ENCODE results near the gene NAALADL1.
"Not testable (repeated sequence)": the region's sequence is repeated elsewhere in the genome, so short reads cannot be mapped to it uniquely, and the experiment has no call there.

Gene NAALADL1

DNA sequence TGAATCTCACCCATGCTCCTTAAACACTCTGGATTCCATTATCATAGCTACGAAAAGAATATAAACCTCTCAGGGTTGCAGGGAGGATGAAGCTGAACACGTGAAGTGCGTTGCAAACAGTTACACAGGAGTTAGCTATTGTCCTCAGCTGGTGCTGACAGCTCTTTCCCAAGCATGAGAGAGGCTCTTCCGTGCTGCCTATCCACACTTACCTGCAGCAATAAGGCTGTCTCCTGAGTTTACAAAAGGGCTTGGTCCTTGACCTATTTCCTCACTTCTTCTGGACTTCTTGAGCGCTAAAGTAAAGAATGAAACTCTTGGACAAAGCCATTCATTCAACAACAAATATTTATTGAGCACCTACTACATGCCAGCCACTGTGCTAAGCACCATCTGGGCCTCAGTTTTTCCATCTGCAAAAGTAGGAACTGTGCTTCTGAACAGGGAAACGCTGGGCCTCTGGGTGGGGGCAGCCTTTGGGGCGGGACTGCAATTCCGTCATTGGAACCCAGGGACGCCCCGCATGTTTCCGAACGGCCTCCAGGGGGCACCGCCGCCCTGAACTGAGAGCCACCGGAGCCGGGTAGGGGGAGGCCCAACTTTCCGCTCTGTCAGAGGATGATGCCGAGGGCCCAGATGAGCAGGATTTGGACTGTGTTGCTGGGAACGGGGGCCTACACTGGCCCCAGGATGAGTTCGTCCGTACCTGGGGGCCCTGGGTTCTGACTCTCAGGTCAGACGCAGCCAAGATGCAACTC lies 45.0 kb downstream of the NAALADL1 start:
- peak; percentile 84 for DNase-seq

DNA sequence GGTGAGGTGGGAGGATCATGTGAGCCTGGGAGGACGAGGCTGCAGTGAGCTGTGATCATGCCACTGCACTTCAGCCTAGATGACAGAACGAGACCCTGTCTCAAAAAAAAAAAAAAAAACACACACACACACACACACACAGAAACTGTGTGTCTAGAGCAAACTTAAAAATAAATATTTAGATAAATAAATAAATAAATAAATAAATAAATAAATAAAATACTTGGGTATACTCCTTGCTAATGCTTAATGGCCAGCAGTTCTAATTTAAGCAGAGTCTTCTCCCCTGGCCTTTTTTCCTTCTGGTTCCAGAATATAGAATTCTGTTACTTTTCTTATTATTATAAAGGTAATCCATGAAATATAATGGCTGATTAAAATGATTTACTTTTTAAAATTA lies 49.5 kb downstream of the NAALADL1 start:
- no peak for DNase-seq

DNA sequence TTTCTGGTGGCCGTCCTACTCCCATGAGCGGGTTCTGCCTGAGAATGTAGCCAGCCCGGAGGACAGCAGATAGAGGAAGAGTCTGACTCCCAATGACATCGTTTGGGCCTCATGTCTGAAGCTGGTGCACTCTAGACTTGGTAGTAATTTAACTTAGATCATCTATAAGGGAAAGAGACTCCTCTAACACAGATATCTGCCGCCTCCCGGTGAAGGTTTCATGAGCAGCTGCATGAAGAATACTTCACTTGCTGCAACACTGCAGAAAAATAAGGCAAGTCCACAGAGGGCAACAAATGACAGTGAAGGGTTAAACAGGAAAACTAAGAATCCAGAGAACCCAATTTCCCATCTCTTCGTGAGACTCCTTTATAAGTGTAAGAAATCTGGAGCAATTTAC lies 50.3 kb downstream of the NAALADL1 start:
- DNase-seq = no peak

DNA sequence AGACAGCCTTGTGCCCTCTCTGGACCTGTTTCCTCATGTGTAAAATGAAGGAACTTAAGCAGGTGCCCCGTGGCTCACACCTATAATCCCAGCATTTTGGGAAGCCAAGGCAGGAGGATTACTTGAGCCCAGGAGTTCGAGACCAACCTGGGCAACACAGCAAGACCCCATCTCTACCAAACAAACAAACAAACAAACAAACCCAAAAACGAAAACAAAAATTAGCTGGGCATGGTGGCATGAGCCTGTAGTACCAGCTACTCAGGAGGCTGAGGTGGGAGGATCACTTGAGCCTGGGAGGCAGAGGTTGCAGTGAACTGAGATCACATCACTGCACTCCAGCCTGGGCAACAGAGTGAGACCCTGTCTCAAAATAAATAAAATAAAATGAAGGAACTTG lies 54.4 kb downstream of the NAALADL1 start:
- DNase-seq = not testable (repeated sequence)

DNA sequence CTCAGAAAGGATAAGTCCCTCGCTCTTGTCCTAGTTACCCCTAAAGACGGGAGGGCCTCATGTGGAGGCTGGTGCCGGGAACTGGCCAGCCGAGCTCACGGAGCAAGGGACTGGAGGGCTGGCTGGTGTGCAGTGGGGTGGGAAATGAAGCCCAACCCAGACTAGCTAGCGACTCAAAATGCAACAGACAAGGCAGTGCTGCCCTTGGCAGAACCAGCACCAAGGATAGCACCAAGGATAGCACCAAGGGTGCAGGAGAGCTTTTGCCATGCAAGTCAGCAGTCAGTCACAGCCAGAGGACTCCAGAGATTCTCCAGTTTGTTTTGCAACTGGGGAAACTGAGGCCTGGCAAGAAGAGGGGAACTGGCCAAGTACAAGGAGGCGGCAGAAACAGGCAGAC lies 55.1 kb downstream of the NAALADL1 start:
- no peak for DNase-seq

DNA sequence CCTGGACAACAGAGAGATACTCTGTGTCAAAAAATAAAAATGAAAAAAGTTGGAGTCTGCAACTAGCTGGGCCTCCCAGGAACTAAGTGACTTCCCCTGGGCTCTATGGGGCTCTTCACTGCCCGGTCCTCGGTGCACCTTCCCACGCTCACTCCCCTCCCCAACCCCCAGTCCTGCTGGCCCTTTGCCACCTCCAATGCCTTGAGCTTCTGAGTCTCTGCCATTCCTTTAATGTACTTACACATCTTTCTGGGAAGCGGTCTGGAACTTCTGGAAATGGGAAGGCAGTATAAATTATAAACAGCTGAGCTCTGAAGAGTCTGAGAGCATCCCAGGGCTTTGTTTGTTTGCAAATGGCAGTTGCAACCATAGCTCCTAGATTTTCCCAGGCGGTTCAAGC lies 55.6 kb downstream of the NAALADL1 start:
- DNase-seq = no peak

DNA sequence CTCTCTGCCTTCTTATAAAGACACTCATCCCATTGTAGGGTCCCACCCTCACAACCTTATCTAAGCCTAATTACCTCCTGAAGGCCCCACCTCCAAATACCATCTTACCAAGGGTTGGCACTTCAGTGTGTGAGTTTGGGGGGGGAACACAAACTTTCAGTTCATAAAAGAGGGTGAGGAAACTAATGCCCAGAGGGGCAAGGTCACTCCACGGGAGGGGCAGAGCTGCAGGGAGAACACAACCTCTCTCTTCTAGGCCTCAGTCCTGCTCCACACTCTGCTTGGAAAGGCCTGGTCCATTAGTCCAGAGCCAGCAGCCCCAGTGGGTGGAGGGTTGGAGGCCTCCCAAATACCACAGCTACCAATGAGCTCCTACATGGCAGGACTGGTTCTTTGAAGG lies 58.9 kb downstream of the NAALADL1 start:
- no peak for DNase-seq

DNA sequence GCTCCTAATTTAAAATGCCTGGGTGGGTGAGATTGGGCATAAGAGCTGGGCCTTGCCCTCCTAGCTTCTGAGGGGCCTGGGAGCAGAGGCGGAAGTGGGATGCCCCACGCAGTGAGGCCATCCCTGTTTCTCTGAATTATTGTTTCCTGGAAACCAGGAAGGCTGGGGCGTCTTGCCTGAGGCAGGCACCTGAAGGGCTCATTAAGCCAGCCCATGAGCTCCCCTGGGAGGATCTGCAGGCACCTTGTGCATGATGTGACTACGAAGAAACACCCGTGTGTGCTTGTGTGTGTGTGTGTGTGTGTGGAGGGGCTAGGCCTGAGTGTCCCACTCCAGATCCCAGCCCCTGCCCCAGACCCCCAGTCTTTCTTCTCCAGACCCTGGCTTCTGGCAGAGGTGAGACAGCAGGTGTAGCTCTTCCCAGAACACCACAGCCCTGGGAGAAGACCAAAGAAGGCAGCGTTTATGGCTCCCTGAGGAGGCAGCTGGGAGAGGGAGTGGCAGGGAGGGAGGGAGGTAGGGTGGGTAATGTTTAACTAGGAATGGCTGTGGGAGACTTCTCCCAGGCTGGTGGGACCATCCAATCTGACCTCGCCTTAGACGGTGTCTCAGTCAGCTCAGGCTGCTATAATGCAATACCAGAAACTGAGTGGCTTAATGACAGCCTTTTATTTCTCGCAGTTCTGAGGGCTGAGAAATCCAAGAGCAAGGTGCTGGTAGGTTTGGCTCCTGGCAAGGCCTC lies 59.5 kb downstream of the NAALADL1 start:
- DNase-seq = no peak

DNA sequence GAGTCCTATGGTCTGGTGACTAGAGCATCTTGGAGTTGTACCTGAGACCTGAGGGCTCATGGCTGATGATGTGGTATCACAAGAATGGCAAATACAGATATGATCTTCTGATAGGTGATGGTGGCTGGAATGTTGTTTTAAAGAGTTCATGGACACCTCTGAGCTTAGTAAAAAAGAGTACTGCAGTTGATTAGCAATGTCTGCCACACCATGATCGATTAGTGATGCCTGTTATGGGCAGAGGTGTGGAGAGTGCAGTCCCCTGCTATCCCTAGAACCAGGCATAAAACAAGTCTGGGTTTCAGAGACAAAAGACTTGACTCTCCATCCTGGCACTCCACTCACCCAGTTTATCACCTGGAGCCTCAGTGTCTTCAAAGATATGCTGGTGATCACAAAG lies 60.2 kb downstream of the NAALADL1 start:
- DNase-seq = no peak

DNA sequence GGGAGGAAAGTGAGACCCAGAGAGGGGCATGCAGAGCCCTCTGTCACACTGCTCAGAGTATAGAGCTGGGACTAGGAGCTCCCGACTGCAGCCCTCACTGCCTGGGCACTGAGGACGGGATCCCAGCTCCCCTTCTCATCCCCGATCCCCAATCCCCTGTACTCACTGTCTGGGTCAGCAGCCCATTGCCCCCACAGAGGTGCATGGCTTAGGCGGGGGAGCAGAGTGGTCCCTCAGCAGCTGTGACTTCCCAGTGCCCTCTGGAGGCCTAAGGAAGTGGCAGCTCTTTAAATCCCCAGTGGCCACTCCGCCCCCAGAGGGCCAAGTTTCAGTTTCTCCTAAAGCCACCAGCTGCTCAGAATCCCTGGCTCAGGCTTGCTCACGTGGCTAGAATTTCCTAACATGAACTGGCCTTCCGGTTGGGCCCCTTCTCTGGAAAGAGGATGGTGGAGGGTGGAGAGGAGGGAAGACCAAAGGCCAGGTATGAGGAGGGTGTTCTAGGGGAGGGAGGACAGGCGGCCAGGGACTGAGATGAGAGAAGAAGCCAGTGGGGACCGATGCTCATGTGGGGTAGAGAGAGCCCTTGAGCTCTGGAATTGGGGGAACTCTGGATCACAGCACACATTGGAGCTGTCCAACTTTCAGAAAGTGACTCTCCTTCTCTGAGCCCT lies 61.5 kb downstream of the NAALADL1 start, which contains the start of gene BATF2:
TSS of gene BATF2 (minus strand) at position 262 of the 671 bp plus-strand sequence. CDS start at position 205, 57 bp downstream.
- no peak for DNase-seq

DNA sequence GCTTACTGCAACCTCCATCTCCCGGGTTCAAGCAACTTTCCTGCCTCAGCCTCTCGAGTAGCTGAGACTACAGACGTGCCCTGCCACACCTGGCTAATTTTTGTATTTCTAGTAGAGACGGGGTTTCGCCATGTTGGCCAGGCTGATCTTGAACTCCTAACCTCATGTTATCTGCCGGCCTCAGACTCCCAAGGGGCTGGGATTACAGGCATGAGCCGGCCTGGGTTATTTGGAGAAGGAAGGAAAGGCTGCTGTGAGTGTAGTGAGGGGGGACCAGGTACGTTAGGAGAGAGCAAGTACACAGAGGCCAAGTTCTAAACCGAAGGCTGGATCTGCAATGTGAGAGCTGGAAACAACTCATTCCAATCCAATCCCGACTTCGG lies 62.0 kb downstream of the NAALADL1 start:
- no peak for DNase-seq
